ENCODE data around the gene KSR2.

DNA sequence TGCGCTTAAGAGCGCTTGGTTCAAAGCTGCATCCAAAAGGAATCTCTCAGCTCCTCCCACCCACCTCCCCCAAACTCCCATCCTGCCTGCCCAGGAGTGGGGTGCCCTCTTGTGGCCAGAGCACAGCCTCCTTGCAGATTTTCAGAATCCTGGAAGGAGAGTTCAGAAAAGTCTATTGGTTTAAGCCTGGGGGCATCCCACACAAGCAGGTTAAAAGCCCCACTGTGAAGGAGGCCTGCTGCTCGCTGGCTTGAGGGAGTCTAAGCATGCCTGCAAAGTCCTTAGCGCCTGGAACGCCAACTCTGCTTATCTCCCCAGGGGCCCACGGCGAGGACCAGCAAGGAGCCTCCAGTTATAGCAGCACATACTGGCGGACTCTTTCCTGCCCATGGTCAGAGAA, 297.1 kb downstream of the KSR2 start:
- TF ChIP-seq, protein P1, sequence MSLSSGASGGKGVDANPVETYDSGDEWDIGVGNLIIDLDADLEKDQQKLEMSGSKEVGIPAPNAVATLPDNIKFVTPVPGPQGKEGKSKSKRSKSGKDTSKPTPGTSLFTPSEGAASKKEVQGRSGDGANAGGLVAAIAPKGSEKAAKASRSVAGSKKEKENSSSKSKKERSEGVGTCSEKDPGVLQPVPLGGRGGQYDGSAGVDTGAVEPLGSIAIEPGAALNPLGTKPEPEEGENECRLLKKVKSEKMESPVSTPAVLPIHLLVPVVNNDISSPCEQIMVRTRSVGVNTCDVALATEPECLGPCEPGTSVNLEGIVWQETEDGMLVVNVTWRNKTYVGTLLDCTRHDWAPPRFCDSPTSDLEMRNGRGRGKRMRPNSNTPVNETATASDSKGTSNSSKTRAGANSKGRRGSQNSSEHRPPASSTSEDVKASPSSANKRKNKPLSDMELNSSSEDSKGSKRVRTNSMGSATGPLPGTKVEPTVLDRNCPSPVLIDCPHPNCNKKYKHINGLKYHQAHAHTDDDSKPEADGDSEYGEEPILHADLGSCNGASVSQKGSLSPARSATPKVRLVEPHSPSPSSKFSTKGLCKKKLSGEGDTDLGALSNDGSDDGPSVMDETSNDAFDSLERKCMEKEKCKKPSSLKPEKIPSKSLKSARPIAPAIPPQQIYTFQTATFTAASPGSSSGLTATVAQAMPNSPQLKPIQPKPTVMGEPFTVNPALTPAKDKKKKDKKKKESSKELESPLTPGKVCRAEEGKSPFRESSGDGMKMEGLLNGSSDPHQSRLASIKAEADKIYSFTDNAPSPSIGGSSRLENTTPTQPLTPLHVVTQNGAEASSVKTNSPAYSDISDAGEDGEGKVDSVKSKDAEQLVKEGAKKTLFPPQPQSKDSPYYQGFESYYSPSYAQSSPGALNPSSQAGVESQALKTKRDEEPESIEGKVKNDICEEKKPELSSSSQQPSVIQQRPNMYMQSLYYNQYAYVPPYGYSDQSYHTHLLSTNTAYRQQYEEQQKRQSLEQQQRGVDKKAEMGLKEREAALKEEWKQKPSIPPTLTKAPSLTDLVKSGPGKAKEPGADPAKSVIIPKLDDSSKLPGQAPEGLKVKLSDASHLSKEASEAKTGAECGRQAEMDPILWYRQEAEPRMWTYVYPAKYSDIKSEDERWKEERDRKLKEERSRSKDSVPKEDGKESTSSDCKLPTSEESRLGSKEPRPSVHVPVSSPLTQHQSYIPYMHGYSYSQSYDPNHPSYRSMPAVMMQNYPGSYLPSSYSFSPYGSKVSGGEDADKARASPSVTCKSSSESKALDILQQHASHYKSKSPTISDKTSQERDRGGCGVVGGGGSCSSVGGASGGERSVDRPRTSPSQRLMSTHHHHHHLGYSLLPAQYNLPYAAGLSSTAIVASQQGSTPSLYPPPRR (CRISPR knock-in tag; IDR thresholded peaks at IDR 0.05; ENCODE audit: borderline replicate concordance): no peak
- TF ChIP-seq SIN3A (IDR thresholded peaks at IDR 0.05; ENCODE audit: borderline replicate concordance, low read depth, low read length) (no peak), ZNF296 (CRISPR knock-in tag; conservative IDR thresholded peaks at IDR 0.05) (no peak), PCBP1 (IDR thresholded peaks at IDR 0.05; ENCODE audit: borderline replicate concordance, low read depth, low read length) (no peak), SALL2 (CRISPR knock-in tag; IDR thresholded peaks at IDR 0.05) (no peak), MXI1 (IDR thresholded peaks at IDR 0.05; ENCODE audit: borderline replicate concordance, low read depth, low read length) (no peak), IRF2 (CRISPR knock-in tag; IDR thresholded peaks at IDR 0.05) (no peak), CBFB (CRISPR knock-in tag; IDR thresholded peaks at IDR 0.05) (no peak), ZNF510 (CRISPR knock-in tag; IDR thresholded peaks at IDR 0.05; ENCODE audit: low read depth) (no peak), ZNF431 (CRISPR knock-in tag; IDR thresholded peaks at IDR 0.05; ENCODE audit: borderline replicate concordance, low read depth) (no peak), NFYB (CRISPR knock-in tag; IDR thresholded peaks at IDR 0.05) (no peak)
- TF ChIP-seq, protein P2, sequence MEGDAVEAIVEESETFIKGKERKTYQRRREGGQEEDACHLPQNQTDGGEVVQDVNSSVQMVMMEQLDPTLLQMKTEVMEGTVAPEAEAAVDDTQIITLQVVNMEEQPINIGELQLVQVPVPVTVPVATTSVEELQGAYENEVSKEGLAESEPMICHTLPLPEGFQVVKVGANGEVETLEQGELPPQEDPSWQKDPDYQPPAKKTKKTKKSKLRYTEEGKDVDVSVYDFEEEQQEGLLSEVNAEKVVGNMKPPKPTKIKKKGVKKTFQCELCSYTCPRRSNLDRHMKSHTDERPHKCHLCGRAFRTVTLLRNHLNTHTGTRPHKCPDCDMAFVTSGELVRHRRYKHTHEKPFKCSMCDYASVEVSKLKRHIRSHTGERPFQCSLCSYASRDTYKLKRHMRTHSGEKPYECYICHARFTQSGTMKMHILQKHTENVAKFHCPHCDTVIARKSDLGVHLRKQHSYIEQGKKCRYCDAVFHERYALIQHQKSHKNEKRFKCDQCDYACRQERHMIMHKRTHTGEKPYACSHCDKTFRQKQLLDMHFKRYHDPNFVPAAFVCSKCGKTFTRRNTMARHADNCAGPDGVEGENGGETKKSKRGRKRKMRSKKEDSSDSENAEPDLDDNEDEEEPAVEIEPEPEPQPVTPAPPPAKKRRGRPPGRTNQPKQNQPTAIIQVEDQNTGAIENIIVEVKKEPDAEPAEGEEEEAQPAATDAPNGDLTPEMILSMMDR (CRISPR knock-in tag; IDR thresholded peaks at IDR 0.05): peak; percentile 57

Data from HepG2 (cell line).